T47D (cell line): Measurements from ENCODE around the gene DRC1.

Experiments
- DNase-seq, 2 experiments: peaks; one replicate each; pipeline versions ENCODE4 v3.0.0 to v3.0.0-alpha.2; 2011 to 2012; ENCODE audit warnings: low read depth in 1 of 2, low spot score in 1 of 2
- JUND ChIP-seq: IDR thresholded peaks from 2 replicates; pipeline ENCODE4 v1.6.1; 2012; ENCODE audit warnings: low read depth
- in situ Hi-C: cut with HindIII; loops from 2 replicates; pipeline ENCODE4 v1.10.0; 2016; ENCODE audit warnings: low sequenced_read_pairs, low pct_unique_long_range_greater_than_20kb

The DRC1 gene

DNA sequence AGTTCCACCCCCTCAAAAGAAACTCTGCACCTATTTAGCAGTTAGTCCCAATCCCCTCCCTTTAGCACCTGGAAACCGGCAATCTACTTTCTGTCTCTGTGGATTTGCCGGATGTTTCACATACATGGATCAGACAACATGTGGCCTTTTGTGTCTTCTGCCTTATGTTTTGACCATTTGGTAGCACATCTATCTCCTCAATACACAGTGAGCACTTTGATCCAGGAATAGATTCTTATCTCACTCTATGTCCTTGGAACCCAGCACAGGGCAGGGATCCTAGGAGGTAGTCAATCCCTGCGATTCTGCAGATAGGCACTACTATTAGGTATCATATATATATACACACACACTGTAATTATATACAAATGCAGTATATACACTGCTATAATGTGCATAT lies 80.0 kb downstream of the DRC1 start:
- no peak for TF ChIP-seq JUND
- no peak for DNase-seq
- in situ Hi-C loops = no loop called here

DNA sequence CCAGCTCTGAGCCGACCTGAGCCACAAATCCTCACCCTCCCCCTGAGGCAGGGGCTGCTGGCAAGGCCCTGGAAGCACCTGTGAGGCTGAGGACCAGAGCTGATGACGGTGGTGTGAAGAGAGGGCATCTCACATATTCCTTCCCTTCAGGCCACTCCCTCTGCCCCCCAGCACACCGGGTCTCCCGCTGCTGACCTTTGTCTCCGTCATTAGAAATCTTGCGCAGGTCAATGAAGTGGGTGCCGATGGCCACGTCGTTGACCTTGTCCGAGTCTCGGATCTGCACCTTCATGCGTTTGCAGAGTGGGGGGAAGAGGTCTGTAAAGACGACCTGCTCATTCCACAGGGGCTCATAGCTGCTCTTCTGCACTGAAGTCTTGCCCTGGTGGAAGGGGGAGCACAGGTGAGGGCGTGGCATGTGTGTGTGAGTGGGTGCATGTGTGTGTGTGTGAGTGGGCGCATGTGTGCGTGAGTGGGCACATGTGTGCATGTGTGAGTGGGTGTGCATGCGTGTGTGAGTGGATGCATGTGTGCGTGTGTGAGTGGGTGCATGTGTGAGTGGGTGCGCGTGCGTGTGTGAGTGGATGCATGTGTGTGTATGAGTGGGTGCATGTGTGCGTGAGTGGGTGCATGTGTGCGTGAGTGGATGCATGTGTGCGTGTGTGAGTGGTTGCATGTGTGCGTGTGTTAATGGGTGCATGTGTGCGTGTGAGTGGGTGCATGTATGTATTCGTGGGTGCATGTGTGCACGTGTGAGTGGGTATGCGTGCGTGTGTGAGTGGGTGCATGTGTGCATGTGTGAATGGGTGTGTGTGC lies 80.7 kb downstream of the DRC1 start:
- no peak for TF ChIP-seq JUND
- no peak for DNase-seq
- in situ Hi-C loops = no loop called here

DNA sequence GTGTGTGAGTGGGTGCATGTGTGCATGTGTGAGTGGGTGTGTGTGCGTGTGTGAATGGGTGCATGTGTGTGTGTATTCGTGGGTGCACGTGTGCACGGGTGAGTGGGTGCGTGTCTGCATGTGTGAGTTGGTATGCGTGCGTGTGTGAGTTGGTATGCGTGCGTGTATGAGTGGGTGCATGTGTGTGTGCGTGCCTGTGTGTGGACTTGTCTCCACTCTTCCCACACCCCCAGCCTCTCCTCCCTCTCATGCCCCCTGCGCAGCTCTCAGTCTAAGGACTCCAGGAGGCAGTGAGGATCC lies 81.3 kb downstream of the DRC1 start:
- in situ Hi-C loops = no loop called here
- no peak for TF ChIP-seq JUND
- no peak for DNase-seq

DNA sequence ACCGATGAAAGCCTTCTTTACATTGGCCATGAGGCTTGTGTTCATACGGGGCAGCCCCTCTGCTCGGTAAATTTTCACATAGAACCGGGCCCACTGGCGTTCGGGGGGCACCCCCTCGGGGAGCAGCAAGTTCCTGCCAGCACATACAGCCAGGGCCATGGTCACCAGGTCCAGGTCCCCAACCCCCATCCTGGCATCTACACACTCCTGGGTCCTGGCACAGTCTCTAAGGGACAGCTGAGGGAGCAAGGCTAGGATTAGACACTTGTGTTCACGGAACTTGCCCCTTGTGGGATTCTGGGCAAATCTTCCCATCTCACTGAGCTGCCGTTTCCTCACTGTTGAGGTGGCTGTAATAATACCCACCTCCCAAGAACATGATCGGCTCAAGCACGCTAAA lies 81.8 kb downstream of the DRC1 start:
- no peak for DNase-seq
- in situ Hi-C loops = no loop called here

DNA sequence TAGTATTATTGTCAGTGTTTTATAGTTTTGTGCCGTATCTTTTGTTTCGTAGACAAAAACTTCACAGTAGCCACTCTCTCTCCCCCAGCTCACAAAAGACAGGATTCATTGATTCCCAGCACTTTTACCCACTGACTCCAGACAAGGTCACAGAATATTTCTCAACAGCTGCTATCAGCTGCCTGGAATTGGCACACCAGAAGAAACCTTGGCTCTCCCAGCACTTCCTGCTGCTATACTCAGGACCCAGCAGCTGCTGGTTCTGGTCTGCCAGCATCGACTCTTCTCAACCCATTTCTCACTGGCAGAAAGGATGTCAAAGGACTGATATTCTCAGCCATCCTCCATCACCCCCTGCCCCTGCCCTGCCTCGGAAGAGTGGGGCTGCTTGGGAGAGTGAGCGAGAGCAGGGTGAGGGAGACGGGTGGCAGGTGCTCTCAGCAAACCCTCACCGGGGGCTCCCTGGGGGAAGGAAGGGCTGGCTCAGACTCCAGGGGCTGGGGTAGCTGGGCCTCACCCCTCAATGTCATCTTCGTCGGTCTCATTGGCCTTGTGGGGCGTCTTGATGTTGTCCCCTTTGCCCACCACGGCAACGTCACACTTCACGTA lies 82.3 kb downstream of the DRC1 start:
- TF ChIP-seq JUND = no peak
- DNase-seq = no peak
- in situ Hi-C loops = no loop called here

More for the DNA sequence above, 81.8 kb downstream of the DRC1 start:
- TF ChIP-seq JUND = no peak

DNA sequence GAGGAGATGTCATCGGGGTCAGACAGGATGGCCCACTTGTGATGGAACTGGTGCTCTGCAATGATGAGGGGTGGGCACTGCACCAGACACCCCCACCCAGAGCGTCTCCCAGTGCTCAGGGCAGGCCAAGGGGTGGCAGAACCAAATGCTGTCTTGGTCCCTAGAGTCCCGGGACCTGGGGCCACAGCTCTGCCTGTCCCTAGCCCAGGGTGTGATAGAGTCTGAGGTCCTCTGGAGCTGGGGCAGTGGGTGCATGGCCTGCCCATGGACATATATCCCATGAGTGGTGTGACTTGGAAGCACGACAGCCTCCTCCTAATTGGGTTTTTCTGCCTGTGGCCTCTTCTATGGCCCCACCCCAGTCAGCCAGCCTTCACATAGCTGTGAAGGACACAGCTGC lies 82.9 kb downstream of the DRC1 start:
- in situ Hi-C loops = no loop called here
- TF ChIP-seq JUND = no peak
- no peak for DNase-seq

DNA sequence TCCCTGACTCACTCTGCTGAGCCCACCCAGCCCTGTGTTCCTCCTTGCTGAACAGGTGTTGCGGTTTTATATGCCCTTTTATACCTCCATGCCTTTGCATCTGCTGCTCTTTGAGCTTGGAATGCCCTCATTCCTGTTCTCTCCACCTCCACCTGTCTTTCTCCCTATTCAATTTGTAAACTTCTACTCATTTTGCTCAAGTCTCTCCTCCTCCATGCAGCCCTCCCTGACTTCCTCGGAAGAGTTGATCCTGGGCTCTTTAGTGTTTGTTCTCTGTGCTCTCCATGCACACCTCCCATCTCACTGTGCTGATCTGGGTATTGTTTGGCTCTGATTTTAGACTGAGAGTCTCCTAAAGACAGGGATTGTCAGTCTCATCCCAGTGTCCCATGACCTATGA lies 83.4 kb downstream of the DRC1 start:
- in situ Hi-C loops = no loop called here
- TF ChIP-seq JUND = no peak
- no peak for DNase-seq

DNA sequence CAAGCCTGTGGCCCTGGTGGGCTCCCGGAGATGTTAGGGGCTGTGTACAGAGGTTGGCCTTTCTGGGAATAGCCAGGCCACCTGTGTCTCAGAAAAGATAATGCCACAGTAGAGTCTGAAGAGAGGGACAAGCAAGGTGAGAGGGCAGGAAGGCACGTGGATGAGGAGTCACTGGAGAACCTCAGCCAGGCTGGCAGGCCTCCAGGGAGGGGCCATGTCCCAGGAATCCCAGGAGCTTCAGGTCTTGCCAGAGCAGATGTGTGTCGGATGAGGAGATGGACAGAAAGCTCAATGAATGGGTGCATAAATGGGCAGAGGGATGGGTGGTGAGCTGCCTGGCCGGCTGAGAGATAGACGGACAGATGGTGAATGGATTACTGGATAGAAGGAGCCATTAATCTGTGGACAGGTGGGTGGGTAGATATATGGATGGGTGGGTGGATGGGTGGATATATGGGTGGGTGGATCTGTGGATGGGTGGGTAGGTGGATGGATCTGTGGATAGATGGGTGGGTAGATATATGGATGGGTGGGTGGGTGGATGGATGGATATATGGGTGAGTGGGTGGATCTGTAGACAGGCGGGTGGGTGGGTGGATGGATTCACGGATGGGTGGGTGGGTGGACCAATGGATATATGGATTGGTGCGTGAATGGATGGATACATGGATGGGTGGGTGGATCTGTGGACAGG lies 84.2 kb downstream of the DRC1 start:
- DNase-seq = no peak
- in situ Hi-C loops = no loop called here
- TF ChIP-seq JUND = no peak

DNA sequence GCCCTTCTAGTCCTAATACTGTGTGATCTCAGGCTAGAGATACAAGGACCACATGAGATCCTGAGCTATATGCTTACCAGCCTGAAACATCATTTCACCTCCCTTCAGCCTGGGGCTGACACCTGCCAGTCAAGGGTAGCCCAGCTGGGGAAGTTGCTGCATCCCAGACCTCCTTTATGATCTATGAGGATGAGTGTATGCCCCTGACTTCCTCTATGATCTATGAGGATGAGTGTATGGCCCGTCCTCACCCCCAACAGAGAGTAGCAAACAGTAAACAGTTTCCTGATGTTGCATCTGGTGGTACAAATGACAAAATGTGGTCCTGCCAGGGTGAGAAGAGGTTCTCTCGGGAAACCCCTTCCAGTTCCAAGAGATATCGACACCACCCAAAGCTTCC lies 85.1 kb downstream of the DRC1 start:
- no peak for TF ChIP-seq JUND
- in situ Hi-C loops = no loop called here
- no peak for DNase-seq

DNA sequence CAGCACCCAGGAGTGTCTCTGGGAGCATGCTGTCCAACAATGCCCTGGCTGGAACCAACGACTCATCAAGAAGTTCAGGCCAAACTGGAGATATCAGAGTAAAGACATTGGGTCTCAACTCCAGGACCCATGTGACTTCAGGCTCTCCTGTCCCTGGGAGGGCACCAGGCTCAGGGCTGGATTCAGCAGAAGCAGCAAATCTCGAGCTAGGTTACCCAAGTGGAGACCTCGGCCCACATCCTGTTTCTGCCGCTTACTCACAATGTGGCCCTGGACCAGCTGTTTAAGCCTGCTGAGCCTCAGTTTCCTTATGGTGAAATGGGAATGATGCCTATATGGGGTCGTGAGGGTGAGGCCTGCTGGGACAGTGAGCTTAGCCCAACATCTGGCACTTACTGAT lies 85.5 kb downstream of the DRC1 start:
- no peak for TF ChIP-seq JUND
- in situ Hi-C loops = no loop called here
- no peak for DNase-seq

DNA sequence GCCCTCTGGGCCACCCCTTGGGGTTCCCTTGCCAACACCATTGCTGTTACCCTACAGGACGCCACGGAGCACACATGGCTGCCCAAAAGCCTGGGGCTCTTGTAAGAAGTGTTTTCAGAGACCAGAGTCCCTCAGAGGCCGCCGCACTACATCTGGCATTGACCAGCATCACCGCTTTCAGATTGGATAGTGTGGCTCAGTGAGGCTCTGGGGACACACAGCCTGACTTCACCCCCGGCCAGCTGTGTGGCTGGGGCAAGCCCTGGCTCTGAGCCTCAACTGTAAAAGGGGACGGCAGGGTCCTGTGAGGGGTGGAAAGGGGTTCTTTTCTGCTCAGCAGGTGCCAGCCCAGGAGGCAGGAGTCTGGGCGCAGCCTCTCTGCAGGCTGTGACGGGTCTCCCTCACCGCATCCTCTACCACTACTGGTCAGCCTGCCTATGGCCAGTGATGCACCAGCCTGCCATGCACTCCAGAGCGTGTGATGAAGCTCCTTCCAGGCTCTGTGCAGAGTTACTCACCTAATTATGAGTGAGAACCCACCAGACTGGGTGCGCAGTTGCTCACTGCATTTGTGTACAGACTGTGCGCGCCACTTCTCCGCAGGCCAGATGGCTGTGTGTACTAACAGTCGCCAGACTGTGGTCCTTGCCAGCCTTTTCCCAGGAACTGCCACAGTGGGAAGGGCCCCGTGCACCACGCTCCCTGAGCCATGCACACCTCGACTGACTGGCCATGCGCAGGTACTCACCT lies 86.9 kb downstream of the DRC1 start:
- no peak for DNase-seq
- no peak for TF ChIP-seq JUND
- in situ Hi-C loops = no loop called here

DNA sequence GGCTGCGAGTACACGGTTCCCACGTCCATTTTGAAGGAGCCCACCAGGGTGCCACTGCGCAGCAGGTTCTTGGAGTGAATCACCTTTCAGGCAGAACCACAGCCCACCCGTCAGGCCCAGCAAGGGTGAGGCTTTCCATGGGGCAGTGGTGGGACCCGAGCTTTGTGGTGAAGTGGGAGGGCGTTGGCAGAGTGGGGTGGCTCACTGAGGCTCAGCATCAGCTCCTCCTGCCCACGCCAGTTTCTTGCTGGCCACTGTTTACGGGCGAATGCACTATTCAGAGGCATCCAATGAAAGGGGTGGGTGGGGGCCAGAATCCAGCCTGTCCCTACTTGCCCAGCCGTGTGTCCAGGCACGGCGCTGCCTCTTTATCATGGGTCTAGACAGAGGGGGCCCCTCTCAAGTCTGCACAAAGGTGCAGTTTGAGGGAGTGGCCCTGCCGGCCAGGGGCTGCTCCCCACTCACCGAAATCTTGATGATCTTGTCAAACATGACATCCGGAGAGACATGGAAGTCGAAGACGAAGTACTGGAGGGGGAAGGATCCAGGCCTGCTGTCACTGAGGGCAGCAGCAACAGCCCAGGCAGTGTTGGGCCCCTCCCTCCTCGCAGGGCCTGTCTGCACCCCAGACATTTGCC lies 87.6 kb downstream of the DRC1 start:
- no peak for DNase-seq
- no peak for TF ChIP-seq JUND
- in situ Hi-C loops = no loop called here
